Body of pancreas (tissue), 4 donors: Measurements from ENCODE around the gene KIDINS220. TPM values are rescaled to one million over a fixed set of nuclear protein-coding genes. Genes with fewer than 3 reads are reported as not detected.

Source experiments
- ATAC-seq: fragments of 150-250 bp; one replicate; pipeline ENCODE4 v1.9.1; 2016
- DNase-seq, 4 donors: peaks; one replicate each; pipeline ENCODE4 v3.0.0-alpha.2; 2019
- H3K27ac ChIP-seq, 4 donors: fragments of 200-600 bp; sonication (generic); 1 replicate in 3 of 4; 2 replicates in 1 of 4; pipeline versions ENCODE4 v1.5.1 to v1.6.1; 2016 to 2019; ENCODE audit warnings: mild to moderate bottlenecking in 1 of 4, mixed read lengths in 1 of 4, moderate library complexity in 1 of 4
- H3K27me3 ChIP-seq, 2 donors: fragments of 200-600 bp; sonication (generic); one replicate each; pipeline ENCODE4 v1.6.0; 2016; ENCODE audit warnings: mild to moderate bottlenecking in 1 of 2
- H3K36me3 ChIP-seq, 2 donors: fragments of 200-600 bp; sonication (generic); replicated peaks in 1 of 2; 2 replicates each; pipeline ENCODE4 v1.5.1; 2016; ENCODE audit warnings: low read depth in 2 of 2; ENCODE audit not compliant: insufficient read depth in 1 of 2
- H3K4me1 ChIP-seq: fragments of 200-600 bp; sonication (generic); one replicate; pipeline ENCODE4 v1.6.0; 2016
- H3K4me3 ChIP-seq, 2 donors: fragments of 200-600 bp; sonication (generic); 1 replicate in 1 of 2; 2 replicates in 1 of 2; pipeline ENCODE4 v1.5.1; 2016 to 2019
- H3K9me3 ChIP-seq, 3 donors: fragments of 200-600 bp; sonication (generic); 1 replicate in 2 of 3; 2 replicates in 1 of 3; pipeline ENCODE4 v1.5.1; 2016
- CTCF ChIP-seq, 7 experiments: fragments of 450-650 bp in 4 of 7; fragments of 200-600 bp in 3 of 7; sonication (generic) in 3 of 7; IDR thresholded peaks; one replicate each; pipeline ENCODE4 v1.5.1; 2016 to 2019; ENCODE audit warnings: antibody characterized with exemption in 7 of 7
- POLR2A ChIP-seq, 3 donors: fragments of 450-650 bp; IDR thresholded peaks; one replicate each; pipeline ENCODE4 v1.6.1; 2016; ENCODE audit warnings: antibody characterized with exemption in 3 of 3, mild to moderate bottlenecking in 2 of 3
- WGBS, 2 donors: methylation state at CpG; one replicate each; pipeline ENCODE4 v1.1.5; 2017; 5-methylcytosine and 5-hydroxymethylcytosine counted together
- intact Hi-C: fragments of 100-400 bp; cut with DNase I; formaldehyde crosslinking; loops from one replicate; pipeline ENCODE4 v1.15.1; 2023
- total RNA-seq, 2 donors: library from RNA; depleted of rRNA; stranded (reverse); fragments of >200 nt; gene quantifications; one replicate each; pipeline ENCODE4 v1.1.0, GENCODE V29; 2016

The KIDINS220 gene
- total RNA-seq, 2 donors from 2014 or later: 43.6 to 45.2 TPM

DNA sequence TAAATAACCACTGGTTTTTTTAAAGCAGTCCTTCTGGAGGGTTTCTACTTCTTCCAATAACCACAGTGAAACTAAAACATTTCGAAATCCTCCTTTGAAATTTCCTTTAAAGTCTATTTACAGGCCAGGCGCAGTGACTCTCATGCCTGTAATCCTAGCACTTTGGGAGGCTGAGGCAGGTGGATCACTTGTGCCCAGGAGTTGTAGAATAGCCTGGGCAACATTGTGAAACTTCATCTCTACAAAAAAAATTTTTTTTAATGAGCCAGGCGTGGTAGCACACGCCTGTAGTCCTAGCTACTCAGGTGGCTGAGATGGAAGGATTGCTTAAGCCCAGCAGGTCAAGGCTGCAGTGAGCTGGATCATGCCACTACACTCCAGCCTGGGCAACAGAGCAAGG lies 15.2 kb downstream of the KIDINS220 start:
- DNase-seq (peak in 2 of 4 donors; percentile 34 to 72), ATAC-seq (peak; percentile 74)
- peaks cover 20% of the 10 kb centered on the region for H3K4me1 ChIP-seq
- H3K27me3 ChIP-seq: no peaks in the 10 kb centered on the region
- peaks cover 0 to 4% of the 10 kb centered on the region in 2 donors for H3K36me3 ChIP-seq
- no peaks in the 10 kb centered on the region for H3K9me3 ChIP-seq
- no peak overlapping the region for H3K4me3 ChIP-seq
- H3K27ac ChIP-seq: peak overlapping the region in 3 of 4 donors; percentile 1 to 89 (median 70)
- WGBS, 2 donors: 47 to 51% methylated on average over 4 of the region's 4 CpGs
- intact Hi-C loops: no loop called here
- TF ChIP-seq POLR2A (IDR thresholded peaks at IDR 0.05) (peak in 2 of 3 donors; percentile 23 to 29), CTCF (IDR thresholded peaks at IDR 0.05) (no peak)

DNA sequence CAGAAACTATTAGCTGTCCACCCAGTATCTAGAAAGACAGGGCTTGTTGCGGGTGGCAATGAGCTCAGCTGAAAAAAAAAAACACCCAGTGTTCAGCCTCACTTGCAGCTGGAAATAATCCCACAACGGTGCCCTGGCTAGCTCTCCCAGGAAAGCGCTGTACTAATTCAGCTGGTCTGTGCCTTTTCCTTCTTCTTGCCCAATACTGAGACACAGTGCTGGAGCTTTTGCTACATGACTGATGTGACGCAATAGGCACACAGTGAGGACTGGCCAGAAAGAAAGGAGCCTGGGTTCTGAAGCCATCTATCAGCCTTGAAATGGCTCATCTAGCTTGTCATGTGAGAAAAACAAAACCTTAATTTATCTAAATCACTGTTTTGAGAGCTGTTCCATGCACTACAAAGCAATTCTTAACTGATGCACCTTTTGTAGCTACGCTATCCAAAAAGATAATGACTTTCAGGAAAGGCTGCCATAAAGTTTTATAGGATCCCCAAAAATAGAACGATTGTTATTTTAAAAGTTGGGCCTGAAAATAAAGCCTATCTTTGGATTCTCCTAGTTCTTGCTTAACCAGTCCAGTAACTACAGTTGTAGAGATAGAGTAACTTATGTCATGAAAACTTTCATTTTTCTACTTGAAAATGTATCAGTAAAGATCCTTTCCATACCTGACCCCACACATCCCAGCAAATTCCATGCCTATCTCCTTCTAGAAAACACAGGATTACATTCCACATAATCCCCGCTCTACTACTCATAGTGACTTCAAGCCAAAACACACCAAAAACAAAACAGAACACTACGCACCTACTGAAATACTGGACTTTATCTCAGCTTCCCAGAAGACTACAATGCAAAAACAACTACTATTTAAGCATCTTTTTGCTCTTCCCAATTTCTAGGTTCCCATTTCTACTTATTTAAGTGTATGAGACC lies 15.9 kb downstream of the KIDINS220 start:
- Histone ChIP-seq H3K36me3 (peaks cover 0 to 4% of the 10 kb centered on the region in 2 donors), H3K4me1 (peaks cover 20% of the 10 kb centered on the region), H3K4me3 (peak overlapping the region in 1 of 2 donors; percentile 5), H3K27me3 (no peaks in the 10 kb centered on the region), H3K27ac (peak overlapping the region in 3 of 4 donors; percentile 1 to 89 (median 70)), H3K9me3 (no peaks in the 10 kb centered on the region)
- whole genome bisulfite sequencing, 2 donors: 36 to 40% methylated on average over 8 of the region's 8 CpGs
- peak; percentile 81 to 91 (median 84) for DNase-seq
- ATAC-seq: peak; percentile 94
- intact Hi-C loops: no loop called here
- peak in 2 of 3 donors; percentile 7 to 27 for TF ChIP-seq POLR2A (IDR thresholded peaks at IDR 0.05)
- no peak for TF ChIP-seq CTCF (IDR thresholded peaks at IDR 0.05)

DNA sequence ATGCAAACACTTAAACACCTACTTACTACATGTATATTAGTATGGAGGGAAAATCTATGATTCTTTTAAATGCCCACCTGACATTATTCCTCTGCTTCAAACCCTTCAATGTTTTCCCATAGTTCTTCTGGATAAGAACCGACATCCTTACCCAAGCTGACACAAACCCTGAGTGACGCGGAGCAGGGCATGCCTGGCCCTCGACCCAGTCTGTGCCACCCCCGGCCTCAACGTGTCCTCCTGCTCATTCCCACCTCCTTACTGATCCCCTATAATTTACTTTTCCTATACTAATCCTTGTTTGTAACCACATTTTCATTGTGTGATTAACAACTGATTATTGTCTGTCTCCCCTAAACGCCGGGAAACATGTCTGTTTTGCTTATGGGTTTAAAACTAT lies 17.5 kb downstream of the KIDINS220 start:
- ATAC-seq (no peak), DNase-seq (no peak)
- no peaks in the 10 kb centered on the region for H3K27me3 ChIP-seq
- 90 to 96% methylated on average over 8 of the region's 8 CpGs for WGBS, 2 donors
- H3K36me3 ChIP-seq: peaks cover 0 to 4% of the 10 kb centered on the region in 2 donors
- intact Hi-C loops: no loop called here
- H3K9me3 ChIP-seq: no peaks in the 10 kb centered on the region
- H3K4me3 ChIP-seq: no peak overlapping the region
- H3K4me1 ChIP-seq: peaks cover 20% of the 10 kb centered on the region
- H3K27ac ChIP-seq: no peak overlapping the region
- TF ChIP-seq POLR2A (IDR thresholded peaks at IDR 0.05) (no peak), CTCF (IDR thresholded peaks at IDR 0.05) (no peak)

DNA sequence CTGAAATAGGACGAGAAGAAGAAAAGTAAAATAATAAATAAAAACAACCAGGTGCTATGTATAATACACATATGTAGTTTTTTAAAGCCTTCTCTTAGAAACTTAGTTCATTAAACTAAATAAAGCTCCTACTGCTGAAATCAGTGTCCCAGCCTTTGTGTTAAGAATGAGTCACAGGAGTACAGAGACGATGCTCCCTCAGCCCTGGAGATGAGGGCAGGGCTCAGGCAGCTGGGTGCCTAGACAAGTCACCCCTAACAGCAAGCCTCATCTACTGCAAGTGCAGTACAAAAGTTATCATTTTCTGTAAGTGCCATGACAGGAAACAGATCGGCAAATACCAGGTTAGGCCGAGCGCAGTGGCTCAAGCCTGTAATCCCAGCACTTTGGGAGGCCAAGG lies 18.2 kb downstream of the KIDINS220 start:
- no peak for TF ChIP-seq POLR2A (IDR thresholded peaks at IDR 0.05)
- no peak for TF ChIP-seq CTCF (IDR thresholded peaks at IDR 0.05)
- Histone ChIP-seq H3K27me3 (no peaks in the 10 kb centered on the region), H3K27ac (no peak overlapping the region), H3K9me3 (no peaks in the 10 kb centered on the region), H3K4me1 (peaks cover 20% of the 10 kb centered on the region), H3K4me3 (no peak overlapping the region), H3K36me3 (peaks cover 0 to 6% of the 10 kb centered on the region in 2 donors)
- no peak for ATAC-seq
- WGBS, 2 donors: 83 to 88% methylated on average over 5 of the region's 5 CpGs
- no peak for DNase-seq
- intact Hi-C loops: no loop called here
